Keratinocyte (primary cell): Measurements from ENCODE around the gene PRPF18. TPM values are rescaled to one million over a fixed set of nuclear protein-coding genes. Genes with fewer than 3 reads are reported as not detected.

Experiments
- DNase-seq: peaks from one replicate; pipeline ENCODE4 v3.0.0-alpha.2; 2011; ENCODE audit warnings: low read depth, missing footprints, low spot score
- FAIRE-seq: peaks from 2 replicates; lab custom pipeline; 2011; peaks lifted over from hg19 to GRCh38; lab: Jason Lieb, UNC
- H2AFZ ChIP-seq: 2 replicates; pipeline ENCODE4 v1.6.0; 2012; ENCODE audit warnings: low read length, control low read depth, inconsistent platforms; ENCODE audit not compliant: control insufficient read depth
- H3K27ac ChIP-seq: 2 replicates; pipeline ENCODE4 v1.5.1; 2011; ENCODE audit warnings: low read length; ENCODE audit not compliant: control insufficient read depth, insufficient read depth
- H3K27me3 ChIP-seq: 3 replicates; pipeline ENCODE4 v1.6.0; 2011; ENCODE audit warnings: low read length; ENCODE audit not compliant: control insufficient read depth, insufficient read depth; ENCODE audit errors: extremely low read depth
- H3K36me3 ChIP-seq, 2 experiments: 2 replicates in 1 of 2; 3 replicates in 1 of 2; pipeline ENCODE4 v1.5.1; 2011; ENCODE audit warnings: low read length in 2 of 2, mild to moderate bottlenecking in 1 of 2; ENCODE audit not compliant: control insufficient read depth in 2 of 2, insufficient read depth in 2 of 2; ENCODE audit errors: extremely low read depth in 1 of 2
- H3K4me1 ChIP-seq: 3 replicates; pipeline ENCODE4 v1.5.1; 2011; ENCODE audit warnings: low read length; ENCODE audit not compliant: control insufficient read depth, insufficient read depth; ENCODE audit errors: extremely low read depth
- H3K4me2 ChIP-seq: 3 replicates; pipeline ENCODE4 v1.6.0; 2011; ENCODE audit warnings: low read depth, low read length; ENCODE audit not compliant: control insufficient read depth, insufficient read depth; ENCODE audit errors: extremely low read depth
- H3K4me3 ChIP-seq, 3 experiments: fragments of 200-600 bp in 1 of 3; sonication (generic) in 1 of 3; 2 replicates in 2 of 3; 3 replicates in 1 of 3; pipeline ENCODE4 v1.5.1; 2011 to 2016; ENCODE audit warnings: low read length in 3 of 3, mild to moderate bottlenecking in 3 of 3, control low read depth in 2 of 3, inconsistent platforms in 1 of 3, low read depth in 1 of 3, mixed read lengths in 1 of 3, mixed run types in 1 of 3, moderate library complexity in 1 of 3; ENCODE audit not compliant: control insufficient read depth in 2 of 3, insufficient read depth in 2 of 3; ENCODE audit errors: extremely low read depth in 1 of 3
- H3K79me2 ChIP-seq: 2 replicates; pipeline ENCODE4 v1.6.0; 2012; ENCODE audit warnings: low read length; ENCODE audit not compliant: control insufficient read depth, insufficient read depth
- H3K9ac ChIP-seq: 3 replicates; pipeline ENCODE4 v1.6.0; 2011; ENCODE audit warnings: low read length; ENCODE audit not compliant: control insufficient read depth, insufficient read depth; ENCODE audit errors: extremely low read depth
- H3K9me1 ChIP-seq: 3 replicates; pipeline ENCODE4 v1.6.0; 2011; ENCODE audit warnings: low read length; ENCODE audit not compliant: control insufficient read depth, insufficient read depth; ENCODE audit errors: extremely low read depth
- H3K9me3 ChIP-seq: 2 replicates; pipeline ENCODE4 v1.5.1; 2012; ENCODE audit warnings: low read depth, low read length; ENCODE audit not compliant: control insufficient read depth
- H4K20me1 ChIP-seq: 3 replicates; pipeline ENCODE4 v1.6.0; 2011; ENCODE audit warnings: low read length; ENCODE audit not compliant: control insufficient read depth, insufficient read depth; ENCODE audit errors: extremely low read depth
- EZH2 ChIP-seq: IDR thresholded peaks from one replicate; pipeline ENCODE4 v1.6.1; 2012; ENCODE audit warnings: inconsistent platforms, mild to moderate bottlenecking, low read length, moderate library complexity
- dilution Hi-C: fragments of 300-500 bp; cut with MboI; formaldehyde crosslinking; loops from one replicate; pipeline ENCODE4 v1.7.0; 2020; ENCODE audit warnings: low sequenced_read_pairs; ENCODE audit not compliant: extremely low pct_ligation_motif_present
- polyA plus RNA-seq, 5 experiments: library from polyadenylated mRNA; depleted of rRNA in 3 of 5; stranded (reverse) in 3 of 5; stranded (forward) in 1 of 5; unstranded in 1 of 5; fragments of >200 nt; gene quantifications; 1 replicate in 1 of 5; 2 replicates in 3 of 5; 3 replicates in 1 of 5; pipeline versions ENCODE4 v1.2.1 to v1.2.3, GENCODE V29; 2011 to 2012; ENCODE audit warnings: missing spikeins in 2 of 5, low read depth in 1 of 5, low replicate concordance in 1 of 5
- TF ChIP-seq, protein P1 (sequence below), 3 experiments: IDR thresholded peaks in 1 of 3; conservative IDR thresholded peaks in 1 of 3; optimal IDR thresholded peaks in 1 of 3; 2 replicates in 2 of 3; 3 replicates in 1 of 3; pipeline versions ENCODE3 to v1.5.1; 2011; ENCODE audit warnings: low read length in 3 of 3, mild to moderate bottlenecking in 3 of 3, moderate library complexity in 2 of 3, control low read depth in 1 of 3, inconsistent platforms in 1 of 3; ENCODE audit not compliant: insufficient read depth in 2 of 3; ENCODE audit errors: extremely low read depth in 1 of 3

Gene PRPF18
- polyA plus RNA-seq, 1 donor (not counting 4 experiments of a cell fraction or from before 2014, with no cell fraction given) = 28.0 TPM

DNA sequence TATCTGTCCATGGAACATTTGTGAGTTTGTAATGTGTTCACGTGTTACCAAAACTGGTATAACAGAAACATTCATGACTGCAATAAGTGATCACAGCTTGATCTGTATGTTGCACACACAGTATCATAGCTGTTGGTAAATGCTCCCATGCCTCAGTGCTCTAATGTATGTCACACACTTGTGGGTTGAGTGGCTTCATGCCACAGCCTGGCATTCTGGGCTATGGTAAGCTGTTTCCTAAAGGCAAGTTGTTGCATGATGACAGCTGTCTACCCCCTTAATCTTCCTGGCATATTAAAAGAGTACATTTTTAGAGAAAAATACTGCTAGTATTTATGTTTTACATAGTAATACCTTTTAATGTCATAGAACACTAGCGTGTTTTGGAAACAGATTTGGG, 35.2 kb downstream of the PRPF18 start:
- Histone ChIP-seq H4K20me1 (no peaks in the 10 kb centered on the region), H3K36me3 (peaks cover 4 to 6% of the 10 kb centered on the region in 2 experiments), H3K4me1 (no peaks in the 10 kb centered on the region), H3K27ac (no peak overlapping the region), H3K9me1 (no peaks in the 10 kb centered on the region), H3K9me3 (no peaks in the 10 kb centered on the region), H3K4me2 (no peak overlapping the region), H3K27me3 (no peaks in the 10 kb centered on the region), H3K4me3 (no peak overlapping the region), H3K9ac (no peak overlapping the region), H2AFZ (no peak overlapping the region), H3K79me2 (no peaks in the 10 kb centered on the region)
- DNase-seq (no peak), FAIRE-seq (peak; percentile 57)
- dilution Hi-C loops = no loop called here
- TF ChIP-seq, protein P1, sequence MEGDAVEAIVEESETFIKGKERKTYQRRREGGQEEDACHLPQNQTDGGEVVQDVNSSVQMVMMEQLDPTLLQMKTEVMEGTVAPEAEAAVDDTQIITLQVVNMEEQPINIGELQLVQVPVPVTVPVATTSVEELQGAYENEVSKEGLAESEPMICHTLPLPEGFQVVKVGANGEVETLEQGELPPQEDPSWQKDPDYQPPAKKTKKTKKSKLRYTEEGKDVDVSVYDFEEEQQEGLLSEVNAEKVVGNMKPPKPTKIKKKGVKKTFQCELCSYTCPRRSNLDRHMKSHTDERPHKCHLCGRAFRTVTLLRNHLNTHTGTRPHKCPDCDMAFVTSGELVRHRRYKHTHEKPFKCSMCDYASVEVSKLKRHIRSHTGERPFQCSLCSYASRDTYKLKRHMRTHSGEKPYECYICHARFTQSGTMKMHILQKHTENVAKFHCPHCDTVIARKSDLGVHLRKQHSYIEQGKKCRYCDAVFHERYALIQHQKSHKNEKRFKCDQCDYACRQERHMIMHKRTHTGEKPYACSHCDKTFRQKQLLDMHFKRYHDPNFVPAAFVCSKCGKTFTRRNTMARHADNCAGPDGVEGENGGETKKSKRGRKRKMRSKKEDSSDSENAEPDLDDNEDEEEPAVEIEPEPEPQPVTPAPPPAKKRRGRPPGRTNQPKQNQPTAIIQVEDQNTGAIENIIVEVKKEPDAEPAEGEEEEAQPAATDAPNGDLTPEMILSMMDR (optimal IDR thresholded peaks at IDR 0.05 in 1 of 3, IDR thresholded peaks at IDR 0.05 in 1 of 3, conservative IDR thresholded peaks at IDR 0.05 in 1 of 3; ENCODE audit: extremely low read depth in 1 of 3, insufficient read depth in 2 of 3, low read length in 3 of 3) = no peak
- no peak for TF ChIP-seq EZH2

DNA sequence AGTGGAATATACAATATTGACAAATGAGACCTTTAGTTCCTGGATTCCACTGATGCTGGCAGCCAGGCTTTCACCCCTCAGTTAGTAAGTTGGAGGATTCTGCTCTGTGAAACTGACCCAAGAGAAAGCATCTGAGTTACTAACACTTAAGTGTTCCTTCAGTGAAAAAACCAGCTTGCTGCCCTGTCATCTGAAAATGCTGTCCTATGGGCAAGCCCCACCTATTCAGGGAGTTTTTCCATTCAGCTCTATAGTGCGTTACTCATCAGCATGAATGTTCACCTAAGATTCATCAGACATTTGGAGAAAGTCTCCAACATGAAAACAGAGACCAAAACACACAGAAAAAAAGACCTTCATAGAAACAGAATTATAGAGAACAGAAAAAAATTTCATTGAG, 37.9 kb downstream of the PRPF18 start:
- H3K79me2 ChIP-seq = no peaks in the 10 kb centered on the region
- H3K4me2 ChIP-seq = no peak overlapping the region
- H3K9ac ChIP-seq = no peak overlapping the region
- H3K27me3 ChIP-seq = no peaks in the 10 kb centered on the region
- no peaks in the 10 kb centered on the region for H3K9me3 ChIP-seq
- no peak for DNase-seq
- dilution Hi-C loops = no loop called here
- H3K36me3 ChIP-seq = peaks cover 0 to 5% of the 10 kb centered on the region in 2 experiments
- H3K27ac ChIP-seq = no peak overlapping the region
- no peaks in the 10 kb centered on the region for H3K4me1 ChIP-seq
- FAIRE-seq = no peak
- no peaks in the 10 kb centered on the region for H3K9me1 ChIP-seq
- TF ChIP-seq EZH2 = no peak
- TF ChIP-seq, protein P1 (optimal IDR thresholded peaks at IDR 0.05 in 1 of 3, IDR thresholded peaks at IDR 0.05 in 1 of 3, conservative IDR thresholded peaks at IDR 0.05 in 1 of 3; ENCODE audit: extremely low read depth in 1 of 3, insufficient read depth in 2 of 3, low read length in 3 of 3) = no peak
- H3K4me3 ChIP-seq = no peak overlapping the region
- no peaks in the 10 kb centered on the region for H4K20me1 ChIP-seq
- no peak overlapping the region for H2AFZ ChIP-seq
